Sigmoid colon (tissue), 7 donors: ENCODE results near the gene WHRN. TPM values are rescaled to one million over a fixed set of nuclear protein-coding genes. Genes with fewer than 3 reads are reported as not detected.

Source experiments
- DNase-seq: peaks from one replicate; pipeline ENCODE4 v3.0.0-alpha.2; 2019
- H3K27ac ChIP-seq, 4 donors: fragments of 200-600 bp; sonication (generic); one replicate each; pipeline ENCODE4 v1.5.1; 2016 to 2019; ENCODE audit warnings: mild to moderate bottlenecking in 1 of 4
- H3K27me3 ChIP-seq, 3 donors: fragments of 200-600 bp; sonication (generic); one replicate each; pipeline ENCODE4 v1.5.1; 2019; ENCODE audit warnings: mild to moderate bottlenecking in 1 of 3
- H3K36me3 ChIP-seq, 4 donors: fragments of 200-600 bp; sonication (generic); one replicate each; pipeline ENCODE4 v1.5.1; 2016 to 2019
- H3K4me1 ChIP-seq, 4 donors: fragments of 200-600 bp; sonication (generic); one replicate each; pipeline ENCODE4 v1.5.1; 2017 to 2019
- H3K4me3 ChIP-seq, 4 donors: fragments of 200-600 bp; sonication (generic); one replicate each; pipeline ENCODE4 v1.5.1; 2017 to 2019; ENCODE audit warnings: mild to moderate bottlenecking in 2 of 4, moderate library complexity in 1 of 4
- H3K9me3 ChIP-seq, 4 donors: fragments of 200-600 bp in 3 of 4; sonication (generic) in 3 of 4; one replicate each; pipeline versions ENCODE4 v1.5.1 to v1.6.1; 2013 to 2019
- EP300 ChIP-seq, 4 donors: sonication (generic); formaldehyde crosslinking; IDR thresholded peaks; one replicate each; pipeline ENCODE4 v1.6.1; 2017; ENCODE audit warnings: antibody characterized with exemption in 4 of 4
- POLR2A ChIP-seq, 2 donors: fragments of 450-650 bp; IDR thresholded peaks; one replicate each; pipeline ENCODE4 v1.6.1; 2016; ENCODE audit warnings: antibody characterized with exemption in 2 of 2, mild to moderate bottlenecking in 2 of 2, moderate library complexity in 2 of 2
- POLR2AphosphoS5 ChIP-seq, 4 donors: sonication (generic); formaldehyde crosslinking; IDR thresholded peaks; one replicate each; pipeline ENCODE4 v1.6.1; 2017; ENCODE audit warnings: antibody characterized with exemption in 4 of 4
- WGBS, 2 donors: extraction: QIAGEN DNeasy Blood & Tissue Kit; methylation state at CpG; one replicate each; pipeline ENCODE4 v1.1.7; 2013; 5-methylcytosine and 5-hydroxymethylcytosine counted together
- intact Hi-C: fragments of 100-400 bp; cut with DNase I; formaldehyde crosslinking; loops from one replicate; pipeline ENCODE4 v1.15.1; 2023
- polyA plus RNA-seq, 3 donors: library from polyadenylated mRNA; stranded (reverse); fragments of 200-250 nt; gene quantifications; one replicate each; pipeline ENCODE4 v1.2.3, GENCODE V29; 2013
- total RNA-seq, 4 donors: library from RNA; depleted of rRNA; stranded (reverse); fragments of >200 nt; gene quantifications; one replicate each; pipeline ENCODE4 v1.1.0, GENCODE V29; 2016
- TF ChIP-seq, protein P1 (sequence below), 4 experiments: fragments of 450-650 bp in 3 of 4; fragments of 200-600 bp in 1 of 4; IDR thresholded peaks; one replicate each; pipeline ENCODE4 v1.5.1; 2016 to 2019; ENCODE audit warnings: antibody characterized with exemption in 4 of 4, mild to moderate bottlenecking in 3 of 4, moderate library complexity in 2 of 4
- donor health status: healthy with polysubstance abuse.
- donor health status: Bipolar disorder and iron deficiency.
- donor health status: healthy.

Gene WHRN
- total RNA-seq (1 to 10 TPM; 4.6 to 7.8 (median 6.3) TPM), polyA plus RNA-seq (1 to 10 TPM in 2 of 3 donors, under 1 TPM in 1; 0.60 to 6.4 (median 1.4) TPM)

DNA sequence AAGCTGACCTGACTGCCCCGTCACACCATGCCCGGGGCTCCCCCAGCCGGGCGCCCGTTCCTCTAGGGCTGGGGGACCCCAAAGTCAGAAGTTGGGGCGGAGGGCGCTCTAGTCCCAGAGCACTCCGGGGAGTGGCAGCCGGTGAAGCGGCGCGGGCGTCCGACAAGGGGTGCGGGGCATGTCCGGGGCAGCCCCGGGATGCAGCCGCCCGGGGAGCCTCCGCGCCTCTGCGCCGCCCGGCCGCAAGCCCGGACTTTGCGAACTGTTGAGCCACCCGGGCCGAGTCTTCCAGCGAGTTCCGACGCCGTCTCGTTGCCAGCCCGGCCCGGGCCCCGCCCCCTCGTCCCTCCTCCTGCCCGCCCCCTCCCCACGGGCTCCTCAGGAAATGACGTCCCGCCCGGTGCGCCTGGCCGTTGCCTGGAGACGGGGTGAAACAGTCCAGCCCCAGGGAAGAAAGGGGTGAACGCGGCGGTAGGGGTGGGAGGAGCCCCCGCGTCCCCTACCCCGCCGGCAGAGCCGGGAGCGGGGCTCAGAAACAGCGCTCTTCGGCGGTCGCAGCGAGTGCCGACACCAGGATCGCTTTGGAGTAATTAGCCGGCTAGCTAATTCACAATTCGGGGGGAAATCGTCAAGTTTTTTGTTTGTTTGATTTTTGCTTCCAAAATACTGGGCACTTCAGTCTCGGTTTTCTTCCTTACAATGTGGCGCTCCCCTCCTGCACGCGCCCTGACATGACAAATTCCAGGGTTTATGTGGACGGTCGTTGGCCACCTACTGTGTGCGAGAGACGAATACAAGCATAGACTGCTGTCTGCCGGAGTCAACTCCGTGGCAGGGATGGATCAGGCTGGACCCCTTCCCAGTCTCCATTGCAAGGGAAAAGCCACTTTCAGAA, at the start of gene WHRN:
WHRN (minus strand) TSS at position 287 of the 895 bp plus-strand sequence. CDS start 672 bp downstream, outside the sequence.
- H3K4me3 ChIP-seq: peak within 1 kb of the TSS; percentile 57 to 86 (median 70)
- no peaks in the 10 kb centered on the region for H3K9me3 ChIP-seq
- H3K4me1 ChIP-seq: peaks cover 0 to 54% (median 32%) of the 10 kb centered on the region in 4 donors
- intact Hi-C loops: loop anchor here (2.0 kb wide), 2 partner anchors 81 to 157 kb away; partner anchors contain the start of gene ATP6V1G1
- no peaks in the 10 kb centered on the region for H3K27me3 ChIP-seq
- peak within 1 kb of the TSS; percentile 80 to 93 (median 88) for H3K27ac ChIP-seq
- TF ChIP-seq POLR2AphosphoS5 (IDR thresholded peaks at IDR 0.05): peak; percentile 69 to 85 (median 82)
- peak; percentile 38 to 61 for TF ChIP-seq POLR2A (IDR thresholded peaks at IDR 0.05)
- TF ChIP-seq, protein P1, sequence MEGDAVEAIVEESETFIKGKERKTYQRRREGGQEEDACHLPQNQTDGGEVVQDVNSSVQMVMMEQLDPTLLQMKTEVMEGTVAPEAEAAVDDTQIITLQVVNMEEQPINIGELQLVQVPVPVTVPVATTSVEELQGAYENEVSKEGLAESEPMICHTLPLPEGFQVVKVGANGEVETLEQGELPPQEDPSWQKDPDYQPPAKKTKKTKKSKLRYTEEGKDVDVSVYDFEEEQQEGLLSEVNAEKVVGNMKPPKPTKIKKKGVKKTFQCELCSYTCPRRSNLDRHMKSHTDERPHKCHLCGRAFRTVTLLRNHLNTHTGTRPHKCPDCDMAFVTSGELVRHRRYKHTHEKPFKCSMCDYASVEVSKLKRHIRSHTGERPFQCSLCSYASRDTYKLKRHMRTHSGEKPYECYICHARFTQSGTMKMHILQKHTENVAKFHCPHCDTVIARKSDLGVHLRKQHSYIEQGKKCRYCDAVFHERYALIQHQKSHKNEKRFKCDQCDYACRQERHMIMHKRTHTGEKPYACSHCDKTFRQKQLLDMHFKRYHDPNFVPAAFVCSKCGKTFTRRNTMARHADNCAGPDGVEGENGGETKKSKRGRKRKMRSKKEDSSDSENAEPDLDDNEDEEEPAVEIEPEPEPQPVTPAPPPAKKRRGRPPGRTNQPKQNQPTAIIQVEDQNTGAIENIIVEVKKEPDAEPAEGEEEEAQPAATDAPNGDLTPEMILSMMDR (IDR thresholded peaks at IDR 0.05): no peak
- TF ChIP-seq EP300 (IDR thresholded peaks at IDR 0.05): peak in 2 of 4 donors; percentile 49 to 65
- peak; percentile 98 for DNase-seq
- H3K36me3 ChIP-seq: no peaks in the 10 kb centered on the region
- WGBS, 2 donors: 1% methylated on average over 75 of the region's 75 CpGs

DNA sequence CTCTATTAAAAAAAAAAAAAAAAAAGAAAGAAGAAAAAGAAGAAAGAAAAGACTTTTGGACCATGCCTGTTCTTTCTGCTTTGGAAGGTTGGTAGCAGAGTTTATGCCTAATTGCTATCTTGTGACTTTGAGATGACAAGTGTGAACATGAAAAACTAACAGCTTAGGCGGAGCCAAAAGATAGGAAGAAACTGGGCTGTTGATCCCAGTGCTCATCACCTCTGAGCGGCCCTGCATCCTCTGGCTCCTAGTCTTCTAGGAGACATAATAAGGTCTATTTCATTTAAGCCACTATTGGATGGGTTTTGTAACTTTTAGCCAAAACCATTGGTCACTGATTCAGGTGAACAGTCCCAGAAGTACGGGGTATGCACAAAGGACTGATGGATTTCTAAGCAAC, 47.9 kb upstream of the WHRN start:
- Histone ChIP-seq H3K9me3 (peaks cover 0 to 4% (median 0%) of the 10 kb centered on the region in 4 donors), H3K27me3 (no peaks in the 10 kb centered on the region), H3K36me3 (no peaks in the 10 kb centered on the region), H3K4me1 (peaks cover 0 to 13% (median 12%) of the 10 kb centered on the region in 4 donors), H3K4me3 (no peak overlapping the region), H3K27ac (no peak overlapping the region)
- intact Hi-C loops: no loop called here
- WGBS, 2 donors: 95 to 99% methylated on average over 3 of the region's 3 CpGs
- no peak for TF ChIP-seq POLR2AphosphoS5 (IDR thresholded peaks at IDR 0.05)
- TF ChIP-seq, protein P1 (IDR thresholded peaks at IDR 0.05): no peak
- TF ChIP-seq EP300 (IDR thresholded peaks at IDR 0.05): no peak
- no peak for TF ChIP-seq POLR2A (IDR thresholded peaks at IDR 0.05)
- no peak for DNase-seq

DNA sequence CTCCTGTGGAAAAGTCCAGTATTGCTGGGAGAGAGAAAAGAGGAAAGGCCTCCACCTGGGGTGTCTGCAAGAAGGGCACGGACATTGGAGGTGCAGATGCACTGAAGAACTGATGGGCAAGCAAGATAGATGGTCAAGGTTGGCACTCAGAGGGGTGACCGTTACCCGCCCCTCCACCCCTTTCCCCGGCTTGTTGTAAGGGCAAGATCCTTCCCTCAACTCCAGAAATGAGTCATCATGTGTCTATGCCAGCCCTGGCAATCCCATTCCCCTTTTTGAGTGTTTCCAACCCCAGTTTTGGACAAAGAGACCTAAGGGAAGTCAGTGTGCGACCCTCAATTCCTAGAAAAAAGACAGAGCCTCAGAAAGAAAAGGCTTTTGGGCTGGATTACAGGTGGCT, 47.4 kb upstream of the WHRN start:
- TF ChIP-seq, protein P1 (IDR thresholded peaks at IDR 0.05): no peak
- no peak for TF ChIP-seq POLR2A (IDR thresholded peaks at IDR 0.05)
- TF ChIP-seq POLR2AphosphoS5 (IDR thresholded peaks at IDR 0.05): no peak
- TF ChIP-seq EP300 (IDR thresholded peaks at IDR 0.05): no peak
- peaks cover 0 to 4% (median 0%) of the 10 kb centered on the region in 4 donors for H3K9me3 ChIP-seq
- no peaks in the 10 kb centered on the region for H3K27me3 ChIP-seq
- WGBS, 2 donors: 92 to 94% methylated on average over 5 of the region's 5 CpGs
- no peaks in the 10 kb centered on the region for H3K36me3 ChIP-seq
- H3K27ac ChIP-seq: peak overlapping the region in 1 of 4 donors; percentile 57
- peaks cover 0 to 13% (median 12%) of the 10 kb centered on the region in 4 donors for H3K4me1 ChIP-seq
- H3K4me3 ChIP-seq: no peak overlapping the region
- intact Hi-C loops: no loop called here
- DNase-seq: no peak

DNA sequence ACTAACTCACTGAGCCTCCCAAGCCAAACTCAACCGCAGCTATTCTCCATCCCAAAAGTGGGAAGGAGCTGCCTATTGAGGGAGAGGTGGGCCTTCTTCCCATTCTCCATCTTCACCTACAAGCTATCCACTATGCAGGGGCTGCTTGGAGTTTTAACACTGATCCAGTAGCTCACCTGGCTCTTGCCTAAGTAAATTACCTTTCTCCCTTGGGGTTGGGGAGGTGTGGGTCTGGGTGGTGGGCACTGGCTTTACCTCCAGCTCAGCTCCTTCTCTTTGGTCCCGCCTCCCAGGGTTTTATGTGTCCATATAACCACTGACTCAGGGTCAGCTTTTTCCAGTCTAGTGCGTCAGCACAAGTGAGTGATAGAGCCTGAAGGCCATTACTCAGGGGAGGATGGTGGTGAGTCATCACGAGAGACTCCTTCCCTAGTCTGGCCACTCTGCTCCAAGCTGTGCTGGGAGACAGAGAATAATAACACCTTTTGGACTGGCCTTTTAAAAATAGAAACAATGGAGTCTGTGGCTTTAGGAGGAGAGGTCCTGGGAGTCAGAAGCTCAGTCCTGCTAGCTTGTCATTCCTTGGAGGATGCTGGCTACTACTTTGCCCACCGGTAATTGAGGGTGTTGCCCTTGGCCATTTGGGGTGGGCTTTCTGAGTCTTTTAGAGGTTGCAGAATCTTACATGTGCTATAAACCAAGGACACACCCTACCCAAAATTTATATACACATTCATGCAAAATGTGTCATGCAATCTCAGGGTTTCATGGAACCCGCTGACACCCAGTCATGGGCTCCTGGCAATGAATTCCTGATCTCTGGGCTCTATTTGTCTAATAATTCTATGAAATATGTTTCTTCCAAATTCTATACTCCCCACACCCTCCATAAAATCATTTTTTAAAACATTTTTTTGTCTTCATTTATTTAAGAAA, 46.7 kb upstream of the WHRN start:
- H3K4me3 ChIP-seq: no peak overlapping the region
- WGBS, 2 donors: 66 to 75% methylated on average over 6 of the region's 6 CpGs
- peak; percentile 68 for DNase-seq
- intact Hi-C loops: no loop called here
- no peaks in the 10 kb centered on the region for H3K36me3 ChIP-seq
- peaks cover 0 to 4% (median 0%) of the 10 kb centered on the region in 4 donors for H3K9me3 ChIP-seq
- peaks cover 0 to 13% (median 12%) of the 10 kb centered on the region in 4 donors for H3K4me1 ChIP-seq
- H3K27me3 ChIP-seq: no peaks in the 10 kb centered on the region
- H3K27ac ChIP-seq: peak overlapping the region in 3 of 4 donors; percentile 24 to 57 (median 38)
- TF ChIP-seq, protein P1 (IDR thresholded peaks at IDR 0.05): no peak
- TF ChIP-seq POLR2AphosphoS5 (IDR thresholded peaks at IDR 0.05): peak in 3 of 4 donors; percentile 27 to 65 (median 56)
- no peak for TF ChIP-seq POLR2A (IDR thresholded peaks at IDR 0.05)
- peak in 2 of 4 donors; percentile 5 to 31 for TF ChIP-seq EP300 (IDR thresholded peaks at IDR 0.05)
